Skeletal muscle satellite cell (primary cell): ENCODE results near the gene TMEM181.
"Not testable (repeated sequence)": the region's sequence is repeated elsewhere in the genome, so short reads cannot be mapped to it uniquely, and the experiment has no call there.

Experiments used
- H3K27me3 ChIP-seq: 2 replicates; pipeline ENCODE4 v1.7.0; 2013; ENCODE audit warnings: low read length; ENCODE audit not compliant: control insufficient read depth, insufficient read depth
- H3K36me3 ChIP-seq: 2 replicates; pipeline ENCODE4 v1.7.0; 2013; ENCODE audit warnings: mild to moderate bottlenecking, control low read depth, low read length; ENCODE audit not compliant: insufficient read depth
- H3K4me1 ChIP-seq: 2 replicates; pipeline ENCODE4 v1.7.0; 2013; ENCODE audit warnings: low read length; ENCODE audit not compliant: control insufficient read depth, insufficient read depth
- H3K4me2 ChIP-seq: 2 replicates; pipeline ENCODE4 v1.7.0; 2013; ENCODE audit warnings: mild to moderate bottlenecking, low read length
- H3K4me3 ChIP-seq: 2 replicates; pipeline ENCODE4 v1.7.0; 2013; ENCODE audit warnings: low read length
- H3K9ac ChIP-seq: 2 replicates; pipeline ENCODE4 v1.7.0; 2013; ENCODE audit warnings: mild to moderate bottlenecking, low read depth, low read length, moderate library complexity
- H3K9me3 ChIP-seq: replicated peaks from 2 replicates; pipeline ENCODE4 v1.7.0; 2013; ENCODE audit warnings: mild to moderate bottlenecking, control low read depth, low read length

TMEM181 gene

DNA sequence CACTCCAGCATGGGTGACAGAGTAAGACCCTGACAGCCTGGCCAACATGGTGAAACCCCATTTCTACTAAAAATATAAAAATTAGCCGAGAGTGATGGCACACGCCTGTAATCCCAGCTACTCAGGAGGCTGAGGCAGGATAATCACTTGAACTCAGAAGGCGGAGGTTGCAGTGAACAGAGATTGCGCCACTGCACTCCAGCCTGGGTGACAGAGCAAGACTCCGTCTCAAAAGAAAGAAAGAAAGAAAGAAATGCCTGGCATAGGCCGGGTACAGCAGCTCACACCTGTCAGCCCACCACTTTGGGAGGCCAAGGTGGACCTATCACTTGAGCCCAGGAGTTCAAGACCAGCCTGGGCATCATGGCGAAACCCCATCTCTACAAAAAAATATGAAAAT is 38.9 kb upstream of the TMEM181 start:
- not testable (repeated sequence) for H3K4me3 ChIP-seq, H3K9ac ChIP-seq, H3K27me3 ChIP-seq, H3K9me3 ChIP-seq, H3K36me3 ChIP-seq, H3K4me2 ChIP-seq
- peaks cover 10% of the 10 kb centered on the region for H3K4me1 ChIP-seq

DNA sequence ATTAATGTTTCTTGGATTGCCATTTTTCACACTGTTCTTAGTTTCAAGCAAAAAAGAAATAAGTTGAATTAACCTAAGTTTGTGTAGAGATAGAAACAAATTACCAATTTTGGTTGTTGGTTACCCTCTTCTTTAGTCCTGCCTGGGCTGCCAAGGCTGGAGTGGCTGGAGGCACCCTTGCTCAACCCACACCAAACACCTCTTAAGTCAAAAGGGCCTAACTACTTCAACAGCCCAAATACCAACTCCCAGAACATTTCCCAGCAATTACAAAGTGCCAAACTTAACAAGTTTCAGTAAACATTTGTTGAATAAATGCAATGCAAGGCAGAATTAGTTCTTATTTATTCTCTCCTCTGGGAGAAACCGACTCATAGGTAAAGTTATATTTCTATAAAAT is 38.1 kb upstream of the TMEM181 start:
- Histone ChIP-seq H3K4me3 (no peak overlapping the region), H3K36me3 (no peaks in the 10 kb centered on the region), H3K27me3 (no peaks in the 10 kb centered on the region), H3K9me3 (no peaks in the 10 kb centered on the region), H3K9ac (no peak overlapping the region), H3K4me1 (peaks cover 10% of the 10 kb centered on the region), H3K4me2 (no peak overlapping the region)

DNA sequence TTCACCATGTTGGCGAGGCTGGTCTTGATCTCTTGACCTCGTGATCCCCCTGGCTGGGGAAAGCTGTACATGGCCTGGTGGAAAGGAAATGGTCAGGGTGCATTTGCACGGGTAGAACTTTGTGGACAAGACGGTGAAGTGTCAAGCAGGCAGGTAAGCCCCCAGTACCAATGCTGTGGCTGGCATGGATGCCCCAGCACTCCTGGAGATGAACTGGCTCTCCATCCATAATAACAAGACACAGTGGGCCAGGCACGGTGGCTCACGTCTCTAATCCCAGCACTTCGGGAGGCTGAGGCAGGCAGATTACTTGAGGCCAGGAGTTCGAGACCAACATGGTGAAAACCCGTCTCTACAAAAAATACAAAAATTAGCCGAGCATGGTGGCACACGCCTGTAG is 37.3 kb upstream of the TMEM181 start:
- Histone ChIP-seq H3K4me2 (no peak overlapping the region), H3K36me3 (no peaks in the 10 kb centered on the region), H3K4me3 (no peak overlapping the region), H3K27me3 (no peaks in the 10 kb centered on the region), H3K9ac (no peak overlapping the region), H3K4me1 (peaks cover 8% of the 10 kb centered on the region), H3K9me3 (no peaks in the 10 kb centered on the region)

DNA sequence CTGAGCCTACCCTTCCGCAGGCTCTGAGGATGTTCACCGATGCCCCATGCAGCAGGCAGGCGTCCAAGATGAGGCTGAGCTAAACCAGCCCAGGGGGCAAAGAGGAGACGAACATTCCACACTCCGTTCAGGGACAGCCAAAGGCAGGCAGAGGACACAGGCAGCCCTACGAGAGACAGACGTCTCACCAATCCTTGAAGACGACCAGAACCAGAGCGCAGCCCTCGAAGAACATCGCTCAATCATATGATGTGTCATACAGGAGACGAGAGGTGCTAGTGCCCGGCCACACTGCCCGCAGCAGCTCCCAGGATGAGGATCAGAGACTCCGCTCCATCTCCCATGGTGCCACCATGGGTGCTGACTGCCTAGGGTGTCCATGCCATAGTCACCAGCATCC is 35.6 kb upstream of the TMEM181 start:
- no peaks in the 10 kb centered on the region for H3K27me3 ChIP-seq
- H3K9me3 ChIP-seq: no peaks in the 10 kb centered on the region
- H3K4me3 ChIP-seq: no peak overlapping the region

DNA sequence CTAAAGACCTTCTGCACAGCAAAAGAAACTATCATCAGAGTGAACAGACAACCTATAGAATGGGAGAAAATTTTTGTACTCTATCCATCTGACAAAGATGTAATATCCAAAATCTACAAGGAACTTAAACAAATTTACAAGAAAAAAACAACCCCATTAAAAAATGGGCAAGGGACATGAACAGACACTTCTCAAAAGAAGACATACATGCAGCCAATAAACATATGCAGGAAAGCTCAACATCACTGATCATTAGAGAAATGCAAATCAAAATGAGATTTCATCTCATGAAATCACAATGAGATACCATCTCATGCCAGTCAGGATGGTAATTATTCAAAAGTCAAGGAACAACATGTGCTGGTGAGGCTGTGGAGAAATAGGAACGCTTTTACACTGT is 32.0 kb upstream of the TMEM181 start:
- not testable (repeated sequence) for H3K36me3 ChIP-seq, H3K4me1 ChIP-seq, H3K4me2 ChIP-seq, H3K9me3 ChIP-seq, H3K9ac ChIP-seq, H3K4me3 ChIP-seq, H3K27me3 ChIP-seq

More for the DNA sequence above, 35.6 kb upstream of the TMEM181 start:
- no peak overlapping the region for H3K9ac ChIP-seq
- H3K36me3 ChIP-seq: no peaks in the 10 kb centered on the region
- no peaks in the 10 kb centered on the region for H3K4me1 ChIP-seq
- H3K4me2 ChIP-seq: no peak overlapping the region

DNA sequence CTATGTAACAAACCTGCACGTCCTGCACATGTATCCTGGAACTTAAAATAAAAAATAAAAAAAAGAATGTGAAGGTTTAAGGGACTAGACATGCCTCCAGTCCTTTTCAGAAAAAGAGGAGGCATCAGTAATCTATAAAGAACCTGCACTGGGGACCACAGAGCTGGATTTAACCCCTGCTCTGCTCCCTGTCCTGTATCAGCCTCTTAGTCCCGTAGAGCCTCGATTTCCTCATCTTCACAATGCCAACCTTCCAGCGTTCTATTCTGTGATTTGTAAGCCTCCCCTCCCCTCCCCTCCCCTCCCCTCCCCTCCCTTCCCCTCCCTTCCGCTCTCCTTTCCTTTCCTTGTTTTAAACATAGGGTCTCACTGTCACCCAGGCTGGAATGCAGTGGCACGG is 31.1 kb upstream of the TMEM181 start:
- Histone ChIP-seq H3K27me3 (no peaks in the 10 kb centered on the region), H3K9ac (no peak overlapping the region), H3K4me1 (no peaks in the 10 kb centered on the region), H3K9me3 (no peaks in the 10 kb centered on the region), H3K36me3 (no peaks in the 10 kb centered on the region), H3K4me3 (no peak overlapping the region), H3K4me2 (no peak overlapping the region)

DNA sequence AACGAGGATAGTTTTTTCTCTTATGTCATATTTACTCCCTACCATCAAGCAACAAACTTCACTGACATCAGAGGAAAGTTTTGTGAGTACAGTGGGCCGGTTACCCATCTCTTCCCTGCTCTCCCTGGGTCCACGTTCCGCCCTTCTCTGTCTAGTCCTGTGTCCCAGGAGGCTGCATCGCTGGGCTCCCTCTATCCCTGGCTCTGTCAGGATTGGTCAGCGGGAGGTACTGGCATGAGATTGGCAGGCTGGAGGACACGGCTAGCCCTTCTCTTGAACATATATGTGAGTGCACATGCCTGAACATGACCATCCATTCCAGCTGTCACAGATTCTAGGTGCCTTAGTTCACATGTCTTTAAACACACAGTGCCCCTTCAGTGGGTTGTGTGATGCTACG is 30.3 kb upstream of the TMEM181 start:
- Histone ChIP-seq H3K27me3 (no peaks in the 10 kb centered on the region), H3K4me1 (no peaks in the 10 kb centered on the region), H3K36me3 (no peaks in the 10 kb centered on the region), H3K9ac (no peak overlapping the region), H3K4me2 (no peak overlapping the region), H3K9me3 (no peaks in the 10 kb centered on the region), H3K4me3 (no peak overlapping the region)

DNA sequence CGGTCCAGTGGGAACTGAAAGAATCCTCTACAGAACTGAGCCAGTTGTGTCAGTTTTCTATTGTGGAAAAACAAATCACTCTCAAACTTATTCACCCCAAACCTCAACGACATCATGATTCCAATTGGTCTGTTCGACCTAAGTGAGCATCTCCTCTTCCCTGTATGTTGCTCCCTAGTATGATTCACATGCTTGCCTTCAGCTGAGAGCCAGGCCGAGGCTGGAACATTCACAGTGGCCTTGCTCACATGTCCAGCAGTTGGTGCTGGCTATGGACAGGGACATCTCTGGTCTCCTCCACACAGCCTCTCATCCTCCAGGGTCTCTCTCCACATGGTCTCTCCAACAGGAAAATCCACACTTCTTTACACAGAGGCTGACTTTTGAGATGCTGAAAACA is 28.3 kb upstream of the TMEM181 start:
- Histone ChIP-seq H3K9ac (no peak overlapping the region), H3K27me3 (no peaks in the 10 kb centered on the region), H3K4me2 (no peak overlapping the region), H3K4me1 (peaks cover 6% of the 10 kb centered on the region), H3K9me3 (no peaks in the 10 kb centered on the region), H3K36me3 (no peaks in the 10 kb centered on the region), H3K4me3 (no peak overlapping the region)

DNA sequence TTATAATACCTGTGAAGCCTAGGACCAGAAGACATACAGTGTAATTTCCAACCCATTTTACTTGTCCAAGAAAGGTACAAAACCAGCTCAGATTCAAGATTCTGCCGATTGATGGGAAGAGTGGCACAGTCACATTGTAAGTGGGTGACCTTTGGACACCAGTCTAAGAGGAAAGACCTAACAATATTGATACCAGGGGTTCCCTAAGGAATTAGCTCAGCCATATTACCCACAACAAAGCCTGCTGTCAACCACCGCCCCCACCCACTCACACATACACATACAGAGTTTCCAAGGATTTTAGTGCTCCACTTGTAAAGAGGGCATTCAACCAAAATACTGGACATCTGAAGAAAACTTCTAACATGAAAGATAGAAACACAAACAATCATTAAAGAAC is 27.9 kb upstream of the TMEM181 start:
- Histone ChIP-seq H3K4me3 (no peak overlapping the region), H3K9ac (no peak overlapping the region), H3K4me2 (no peak overlapping the region), H3K36me3 (no peaks in the 10 kb centered on the region), H3K4me1 (peaks cover 6% of the 10 kb centered on the region), H3K27me3 (no peaks in the 10 kb centered on the region), H3K9me3 (no peaks in the 10 kb centered on the region)

DNA sequence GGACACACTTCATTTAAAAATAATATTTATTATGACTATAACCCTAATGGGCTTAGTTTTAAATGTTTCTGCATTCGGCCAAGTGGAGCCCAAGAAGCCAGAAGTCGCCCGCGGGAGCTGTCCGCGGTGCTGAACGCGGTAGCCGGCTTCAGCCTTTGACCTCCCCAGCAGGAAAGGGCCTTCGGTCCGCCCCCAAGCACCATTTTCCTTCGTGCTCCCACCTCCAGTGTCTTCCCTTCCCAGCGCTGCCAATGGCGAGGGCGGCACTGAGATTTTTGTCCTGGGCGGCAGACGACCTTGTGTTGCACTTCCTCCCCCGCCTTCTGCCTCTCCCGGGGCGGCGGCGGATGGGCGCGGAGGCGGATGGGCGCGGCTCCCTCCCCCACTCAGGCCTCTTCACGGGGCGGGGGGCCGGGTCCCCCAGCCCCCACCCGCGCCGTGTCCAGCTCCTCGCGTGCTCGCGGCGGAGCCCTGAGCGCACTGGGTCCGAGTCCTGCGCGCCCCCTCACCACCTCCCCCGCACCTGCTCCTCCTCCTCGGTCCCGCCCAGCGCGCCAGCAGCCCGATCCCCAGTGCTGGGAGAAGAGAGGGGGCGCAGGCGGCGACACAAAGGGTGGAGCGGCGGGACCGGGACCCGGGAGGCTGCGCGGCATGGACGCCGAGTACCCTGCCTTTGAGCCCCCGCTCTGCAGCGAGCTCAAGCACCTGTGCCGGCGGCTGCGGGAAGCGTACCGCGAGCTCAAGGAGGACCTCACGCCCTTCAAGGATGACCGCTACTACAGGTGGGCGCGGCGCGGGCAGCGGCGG is 23.6 kb upstream of the TMEM181 start:
- peaks cover 6% of the 10 kb centered on the region for H3K4me1 ChIP-seq
- H3K36me3 ChIP-seq: no peaks in the 10 kb centered on the region
- peaks cover 3% of the 10 kb centered on the region for H3K27me3 ChIP-seq
- peak overlapping the region; percentile 87 for H3K4me3 ChIP-seq
- no peak overlapping the region for H3K9ac ChIP-seq
- H3K4me2 ChIP-seq: peak overlapping the region; percentile 98
- no peaks in the 10 kb centered on the region for H3K9me3 ChIP-seq

DNA sequence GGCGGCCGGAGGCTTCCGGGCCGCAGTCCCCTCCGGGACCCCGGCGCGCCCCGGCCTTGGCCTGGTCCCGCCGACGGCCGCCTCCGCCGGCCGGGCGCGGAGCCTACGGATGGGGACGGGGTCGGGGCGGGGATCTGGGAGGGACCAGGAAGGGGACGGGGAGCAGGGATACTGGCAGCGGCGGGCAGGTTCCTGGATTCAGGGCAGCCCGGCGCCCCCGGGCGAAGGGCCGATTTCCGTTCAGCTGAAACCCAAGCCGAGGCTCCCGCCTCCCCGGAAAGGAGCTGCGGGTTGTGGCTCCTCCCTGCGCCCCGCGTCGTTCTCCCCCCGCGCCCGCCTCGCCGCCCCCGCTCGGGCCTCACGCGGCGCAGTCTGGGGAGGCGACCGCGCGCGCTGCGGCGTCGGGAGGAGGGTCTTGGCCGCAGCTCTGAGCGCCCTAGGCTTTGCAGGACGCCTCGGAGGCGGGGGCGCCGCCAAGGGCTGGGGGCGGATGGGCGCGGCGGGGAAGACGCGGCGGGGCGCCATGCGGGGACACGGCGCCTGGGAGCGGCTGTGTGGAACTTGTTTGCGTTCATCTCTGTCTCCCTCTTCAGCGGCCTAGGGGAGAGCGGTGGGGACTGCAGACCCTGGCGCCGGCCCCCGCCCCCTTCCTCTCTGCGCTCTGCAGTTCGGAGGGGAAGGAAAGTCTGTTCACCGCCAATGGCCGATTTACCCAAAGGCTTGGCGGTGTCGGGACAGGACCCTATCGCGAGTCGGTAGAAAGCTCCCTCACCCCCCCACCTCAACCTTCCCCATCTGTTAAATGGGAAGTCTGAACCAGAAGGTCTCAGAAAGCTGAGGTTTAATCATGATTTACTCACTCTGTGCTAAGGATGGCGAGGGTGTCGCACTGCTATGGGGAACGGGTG is 22.7 kb upstream of the TMEM181 start:
- H3K27me3 ChIP-seq: peaks cover 3% of the 10 kb centered on the region
- H3K9me3 ChIP-seq: no peaks in the 10 kb centered on the region
- peaks cover 6% of the 10 kb centered on the region for H3K4me1 ChIP-seq
- H3K4me2 ChIP-seq: peak overlapping the region; percentile 98
- no peaks in the 10 kb centered on the region for H3K36me3 ChIP-seq
- H3K4me3 ChIP-seq: peak overlapping the region; percentile 87
- H3K9ac ChIP-seq: peak overlapping the region; percentile 21
